A673 (cell line): ENCODE results near the gene SLC31A2. TPM values are rescaled to one million over a fixed set of nuclear protein-coding genes. Genes with fewer than 3 reads are reported as not detected.
"Not testable (repeated sequence)": the region's sequence is repeated elsewhere in the genome, so short reads cannot be mapped to it uniquely, and the experiment has no call there.

Experiments
- BruUV-seq: library from RNA; stranded (reverse); fragments of 400-500 nt; replicated peaks from 2 replicates; lab custom pipeline; 2021; lab: Mats Ljungman, UMichigan
- CTCF ChIA-PET: fragments of 300-600 bp; sonication (Branson Sonifier 250); formaldehyde crosslinking; loops from one replicate; lab custom pipeline; 2022; ENCODE audit warnings: antibody characterized with exemption; lab: Charles Lee
- POLR2A ChIA-PET: fragments of 300-600 bp; sonication (Branson Sonifier 250); formaldehyde crosslinking; loops from one replicate; lab custom pipeline; 2022; ENCODE audit warnings: antibody characterized with exemption; ENCODE audit not compliant: low non-redundant PET; lab: Charles Lee
- DNase-seq: peaks from one replicate; pipeline ENCODE4 v3.0.0-alpha.2; 2015; ENCODE audit warnings: low spot score
- H3K27ac ChIP-seq: fragments of 200-600 bp; sonication (generic); 2 replicates; pipeline ENCODE4 v1.5.1; 2016; ENCODE audit warnings: mixed run types, low read depth, mild to moderate bottlenecking, mixed read lengths, antibody characterized with exemption, low read length; ENCODE audit not compliant: poor library complexity, severe bottlenecking
- H3K27me3 ChIP-seq: fragments of 200-600 bp; sonication (generic); replicated peaks from 2 replicates; pipeline ENCODE4 v1.6.1; 2017; ENCODE audit warnings: mixed run types, low read depth, mild to moderate bottlenecking, mixed read lengths, antibody characterized with exemption, low read length; ENCODE audit not compliant: insufficient read depth, poor library complexity
- H3K36me3 ChIP-seq: fragments of 200-600 bp; sonication (generic); 2 replicates; pipeline ENCODE4 v1.6.1; 2016; ENCODE audit warnings: mixed run types, mild to moderate bottlenecking, mixed read lengths, antibody characterized with exemption, low read length; ENCODE audit not compliant: insufficient read depth, poor library complexity, severe bottlenecking
- H3K4me1 ChIP-seq: fragments of 200-600 bp; sonication (generic); 2 replicates; pipeline ENCODE4 v1.6.1; 2017; ENCODE audit warnings: mixed run types, mild to moderate bottlenecking, mixed read lengths, antibody characterized with exemption, low read length; ENCODE audit not compliant: insufficient read depth, poor library complexity, severe bottlenecking
- H3K4me3 ChIP-seq: fragments of 200-600 bp; sonication (generic); 2 replicates; pipeline ENCODE4 v1.5.1; 2016; ENCODE audit warnings: low read depth, mixed run types, mild to moderate bottlenecking, mixed read lengths, low read length; ENCODE audit not compliant: poor library complexity, severe bottlenecking
- H3K9me3 ChIP-seq: fragments of 200-600 bp; sonication (generic); 2 replicates; pipeline ENCODE4 v1.6.1; 2016; ENCODE audit warnings: mixed run types, low read depth, mild to moderate bottlenecking, mixed read lengths, antibody characterized with exemption, low read length; ENCODE audit not compliant: poor library complexity, severe bottlenecking
- CTCF ChIP-seq: fragments of 300-800, 200-600 bp; sonication (generic); conservative IDR thresholded peaks from 2 replicates; pipeline ENCODE4 v1.5.1; 2017; ENCODE audit warnings: low read depth, mild to moderate bottlenecking, antibody characterized with exemption, low read length, moderate library complexity, mixed read lengths
- EZH2 ChIP-seq: fragments of 200-600 bp; sonication (generic); IDR thresholded peaks from 2 replicates; pipeline ENCODE4 v1.6.1; 2017; ENCODE audit warnings: borderline replicate concordance, low read depth, mild to moderate bottlenecking, mixed read lengths, antibody characterized with exemption, low read length; ENCODE audit not compliant: poor library complexity, severe bottlenecking
- intact Hi-C: fragments of 100-400 bp; cut with micrococcal nuclease; formaldehyde crosslinking; loops from one replicate; pipeline ENCODE4 v1.10.0; 2022; ENCODE audit not compliant: unreplicated experiment
- total RNA-seq: library from RNA; stranded (reverse); gene quantifications from 2 replicates; pipeline ENCODE4 v1.2.3, GENCODE V29; 2021

SLC31A2 gene
- total RNA-seq, 1 experiment from 2014 or later = 2.8 TPM

- ChIA-PET CTCF (no interaction called here), POLR2A (no interaction called here)
- no TSS peak for BruUV-seq
These were observed 2.5 kb upstream of the SLC31A2 start for GRCh38 chr9:113148372-113148705.

GRCh38 chr9:113148781-113149510 is 1.9 kb upstream of the SLC31A2 start:
- Histone ChIP-seq H3K27me3 (peaks cover 23% of the 10 kb centered on the region), H3K36me3 (no peaks in the 10 kb centered on the region), H3K27ac (no peak overlapping the region), H3K9me3 (no peaks in the 10 kb centered on the region), H3K4me1 (peaks cover 4% of the 10 kb centered on the region), H3K4me3 (no peak overlapping the region)
- TF ChIP-seq CTCF = no peak
- POLR2A ChIA-PET = no interaction called here
- CTCF ChIA-PET = no interaction called here
- BruUV-seq = no TSS peak
- no peak for DNase-seq
- intact Hi-C loops = no loop called here

More at GRCh38 chr9:113148372-113148705, 2.5 kb upstream of the SLC31A2 start:
- H3K36me3 ChIP-seq = no peaks in the 10 kb centered on the region
- no peak overlapping the region for H3K4me3 ChIP-seq
- peaks cover 28% of the 10 kb centered on the region for H3K27me3 ChIP-seq
- intact Hi-C loops = no loop called here
- DNase-seq = no peak
- peaks cover 4% of the 10 kb centered on the region for H3K4me1 ChIP-seq
- H3K9me3 ChIP-seq = no peaks in the 10 kb centered on the region
- TF ChIP-seq CTCF (no peak), EZH2 (no peak)
- no peak overlapping the region for H3K27ac ChIP-seq

- BruUV-seq, H3K4me3 ChIP-seq, POLR2A ChIA-PET, H3K27ac ChIP-seq, H3K36me3 ChIP-seq, H3K4me1 ChIP-seq, H3K9me3 ChIP-seq, DNase-seq, intact Hi-C loops, CTCF ChIA-PET: not testable (repeated sequence)
- H3K27me3 ChIP-seq = peaks cover 19% of the 10 kb centered on the region
These were observed 1.2 kb upstream of the SLC31A2 start for GRCh38 chr9:113149561-113149960.
